Mammary microvascular endothelial cell (primary cell): ENCODE results near the gene SYNDIG1L. TPM values are rescaled to one million over a fixed set of nuclear protein-coding genes. Genes with fewer than 3 reads are reported as not detected.

Source experiments
- total RNA-seq: library from RNA; depleted of rRNA; stranded (reverse); fragments of >200 nt; gene quantifications from 2 replicates; pipeline ENCODE4 v1.2.3, GENCODE V29; 2015

Gene SYNDIG1L
- total RNA-seq, result not detected in 2 replicates

DNA sequence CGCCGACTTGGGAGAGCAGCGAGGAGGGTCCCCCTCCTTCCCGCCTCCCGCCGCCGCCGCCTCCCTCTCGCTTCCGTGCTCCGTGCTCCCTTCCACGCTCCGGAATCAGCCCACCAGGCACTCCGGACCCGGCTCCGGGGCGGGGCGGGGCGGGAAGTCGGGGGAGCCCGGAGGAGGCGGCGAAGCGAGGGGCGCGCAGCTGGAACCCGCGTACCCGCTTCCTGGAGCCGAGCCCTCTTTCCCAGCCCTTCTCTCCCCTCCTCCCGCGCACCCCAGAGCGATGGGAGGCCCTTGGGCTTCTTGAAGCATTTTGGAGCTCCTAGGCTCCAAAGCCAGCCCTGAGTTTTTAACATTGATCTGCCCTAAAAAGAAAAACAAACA, at the start of gene SYNDIG1L:
Gene SYNDIG1L (minus strand): TSS at position 9 of the 381 bp plus-strand sequence. CDS start 16,466 bp downstream, outside the sequence.

Other genes starting within 250 kb of the SYNDIG1L start
- not detected in 2 replicates for gene VSX2, start 186.8 kb downstream of the SYNDIG1L start, total RNA-seq
- gene ABCD4, start 123.3 kb downstream of the SYNDIG1L start, total RNA-seq, result 26.2 and 30.1 TPM in 2 replicates
- gene VRTN, start 77.7 kb downstream of the SYNDIG1L start, total RNA-seq, result not detected in 2 replicates
- gene NPC2, start 67.1 kb upstream of the SYNDIG1L start, total RNA-seq, result 1,022 and 1,323 TPM in 2 replicates
- gene ISCA2, start 67.6 kb upstream of the SYNDIG1L start, total RNA-seq, result 13.9 and 28.6 TPM in 2 replicates
- 137 and 138 TPM in 2 replicates for gene LTBP2, start 186.0 kb upstream of the SYNDIG1L start, total RNA-seq